HG03095 (cell line): Measurements from ENCODE around the gene CA11.
"Not testable (repeated sequence)": the region's sequence is repeated elsewhere in the genome, so short reads cannot be mapped to it uniquely, and the experiment has no call there.

ENCODE experiments used
- ATAC-seq: cut with Tn5 transposase; IDR thresholded peaks from one replicate; pipeline ENCODE4 v1.9.1; 2021; ENCODE audit warnings: moderate library complexity; ENCODE audit not compliant: unreplicated experiment

Gene CA11

GRCh38 chr19:48642862-48643261, 3.1 kb downstream of the CA11 start:
- no peak for ATAC-seq

GRCh38 chr19:48641850-48642249, 4.1 kb downstream of the CA11 start:
- ATAC-seq = no peak

DNA sequence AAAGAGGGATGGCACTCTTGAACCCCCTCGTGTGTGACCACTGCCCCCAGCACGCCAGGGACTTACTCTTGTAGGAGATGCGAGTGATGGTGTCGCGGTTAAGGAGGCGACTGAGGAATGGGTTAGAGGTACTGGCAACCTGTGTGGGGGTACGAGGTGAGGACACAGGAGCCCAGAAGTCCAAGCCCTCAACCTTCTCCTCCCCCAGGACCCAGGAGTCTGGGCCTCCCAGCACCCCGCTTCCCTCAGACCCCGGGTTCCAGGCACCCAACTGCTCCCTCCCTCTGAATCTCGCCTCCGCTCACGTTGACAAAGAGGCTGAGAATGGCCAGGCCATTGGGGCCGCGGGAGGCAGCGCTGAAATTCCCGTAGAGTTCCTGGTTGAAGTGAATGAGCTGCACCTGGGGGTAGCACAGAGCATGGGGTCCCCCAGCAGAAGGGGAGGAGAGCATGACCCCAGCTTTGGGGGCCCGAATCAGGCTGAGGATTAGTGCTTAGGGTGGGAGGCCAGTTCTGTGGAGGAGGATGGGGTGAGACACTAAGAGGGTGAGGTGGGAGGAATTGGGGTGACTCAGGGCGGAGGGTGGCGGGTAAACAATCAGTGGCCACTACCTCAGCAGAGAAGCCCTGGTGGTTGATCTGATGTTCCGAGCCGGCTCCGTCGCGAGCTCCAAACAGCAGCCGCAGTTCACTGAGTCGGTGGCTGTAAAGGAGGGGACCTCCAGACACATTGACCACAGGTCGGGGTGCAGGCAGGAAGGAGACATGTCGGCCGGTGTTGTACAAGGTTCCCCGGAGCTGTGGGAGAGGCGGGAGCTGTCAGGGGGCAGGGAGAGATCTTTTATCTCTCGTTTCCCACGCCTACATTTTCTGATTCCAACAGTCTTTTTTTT, 6.3 kb downstream of the CA11 start:
- no peak for ATAC-seq

GRCh38 chr19:48638831-48639381, 7.1 kb downstream of the CA11 start:
- ATAC-seq = no peak

DNA sequence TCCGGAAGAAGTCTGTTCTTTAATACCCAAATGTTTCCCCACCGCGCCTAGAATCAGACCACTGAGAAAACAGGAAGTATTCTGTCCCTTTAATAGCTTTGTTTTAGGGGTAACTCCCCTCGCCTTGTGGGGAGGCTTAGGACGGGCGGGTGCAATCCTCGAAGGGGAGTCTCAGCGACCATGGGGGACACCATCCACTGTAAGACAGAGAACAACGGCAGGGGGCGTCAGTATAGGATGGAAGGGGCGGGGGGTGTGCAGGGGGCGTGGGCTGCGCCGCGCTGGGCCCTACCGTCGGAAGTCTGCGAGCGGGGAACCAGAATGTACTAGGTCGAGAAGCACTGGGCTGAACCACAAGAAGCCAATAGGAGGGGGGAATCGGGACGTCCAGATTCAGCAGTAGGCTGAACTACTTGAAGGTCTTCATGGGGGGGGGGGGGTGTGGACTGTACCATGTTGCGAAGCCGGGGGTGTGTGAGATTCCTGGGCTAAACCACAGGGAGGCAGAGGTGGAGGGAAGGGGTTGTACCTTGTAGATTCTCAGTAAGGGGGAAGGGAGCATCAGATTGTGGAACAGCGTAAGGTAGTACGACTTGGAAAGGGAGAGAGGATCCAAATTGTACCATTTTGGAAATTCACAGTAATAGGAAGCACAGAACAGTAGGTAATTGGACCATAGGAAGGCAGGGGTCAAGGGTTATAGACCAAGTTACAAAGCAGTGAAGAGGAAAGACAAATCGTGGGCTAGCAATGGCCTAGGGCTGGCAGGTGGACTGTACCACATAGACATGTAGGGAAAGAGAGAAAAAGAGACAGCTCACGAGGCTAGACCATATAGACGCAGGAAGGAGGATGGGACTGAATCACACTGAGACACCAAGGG, 7.8 kb downstream of the CA11 start:
- peak; percentile 3 for ATAC-seq

DNA sequence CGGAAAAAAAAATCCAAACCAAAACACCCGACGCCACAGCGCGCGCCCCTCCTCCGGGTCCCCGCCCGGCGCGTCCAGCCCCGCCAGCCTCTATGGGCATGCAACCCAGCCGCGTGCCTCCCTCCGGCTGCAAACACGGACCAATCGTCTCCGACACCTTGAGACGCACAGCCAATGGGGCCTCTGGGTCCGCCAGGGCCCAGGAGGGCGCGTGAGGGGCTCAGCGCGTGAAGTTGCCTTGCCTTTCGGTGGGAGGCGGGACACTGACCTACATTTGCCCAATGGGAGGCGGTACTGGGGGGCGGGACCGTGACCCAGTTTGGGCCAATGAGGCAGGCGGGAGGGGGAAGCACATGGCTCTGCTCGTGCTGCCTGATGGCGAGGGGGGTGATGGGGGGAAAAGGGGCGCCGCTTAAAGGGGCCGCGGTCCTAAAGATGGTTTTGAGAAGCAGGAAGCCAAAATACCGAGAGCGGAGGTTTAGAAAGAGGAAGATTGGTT, 8.5 kb downstream of the CA11 start:
- peak; percentile 63 for ATAC-seq

- no peak for ATAC-seq
Observed at GRCh38 chr19:48636859-48637448, 9.0 kb downstream of the CA11 start, which contains the start of gene DBP. DBP (minus strand) TSS chr19:48637379; CDS start chr19:48636994, 385 bp downstream.

DNA sequence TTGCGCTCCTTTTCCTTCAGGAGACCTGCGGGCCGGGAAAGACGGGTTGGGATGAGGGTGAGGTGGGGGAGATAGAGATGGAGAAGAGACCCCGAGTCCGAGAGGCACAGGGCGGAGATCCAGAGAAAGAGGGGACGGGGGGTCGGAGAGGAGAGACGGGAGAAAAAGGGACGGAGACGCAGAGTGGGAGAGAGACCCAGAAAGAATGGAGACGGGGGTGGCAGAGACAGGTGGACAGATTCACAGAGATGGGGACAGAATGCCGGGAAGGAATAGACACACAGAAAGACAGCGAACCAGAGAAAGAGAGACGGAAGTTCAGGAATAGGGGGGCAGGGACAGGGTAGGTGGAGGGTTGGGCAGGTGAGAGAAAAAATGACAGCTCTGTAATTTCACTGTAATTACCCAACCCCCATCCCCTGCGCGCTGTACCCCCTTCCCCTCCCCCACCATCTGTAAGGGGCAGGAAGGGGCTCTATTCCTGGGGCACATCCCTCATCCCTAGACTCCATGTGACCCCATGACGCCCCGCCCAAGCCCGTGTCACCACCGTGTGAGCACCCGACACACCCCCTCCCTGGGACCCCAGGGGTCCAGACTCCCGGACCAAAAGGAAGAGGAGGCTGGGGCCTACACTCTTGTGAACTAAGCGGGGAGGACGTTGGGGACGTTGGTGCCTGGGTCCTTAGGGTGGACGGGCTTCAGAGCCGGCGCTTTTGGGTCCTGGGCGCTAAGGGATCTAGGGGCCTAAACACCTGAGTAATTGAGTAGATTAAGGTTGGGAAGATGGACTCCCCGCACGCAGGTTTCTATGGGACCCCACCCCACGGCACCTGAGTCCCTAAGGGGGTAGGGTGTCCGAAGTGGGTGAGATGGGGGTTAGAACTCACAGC, 9.8 kb downstream of the CA11 start:
- ATAC-seq = no peak

GRCh38 chr19:48635263-48635965, 10.6 kb downstream of the CA11 start:
- ATAC-seq = no peak

DNA sequence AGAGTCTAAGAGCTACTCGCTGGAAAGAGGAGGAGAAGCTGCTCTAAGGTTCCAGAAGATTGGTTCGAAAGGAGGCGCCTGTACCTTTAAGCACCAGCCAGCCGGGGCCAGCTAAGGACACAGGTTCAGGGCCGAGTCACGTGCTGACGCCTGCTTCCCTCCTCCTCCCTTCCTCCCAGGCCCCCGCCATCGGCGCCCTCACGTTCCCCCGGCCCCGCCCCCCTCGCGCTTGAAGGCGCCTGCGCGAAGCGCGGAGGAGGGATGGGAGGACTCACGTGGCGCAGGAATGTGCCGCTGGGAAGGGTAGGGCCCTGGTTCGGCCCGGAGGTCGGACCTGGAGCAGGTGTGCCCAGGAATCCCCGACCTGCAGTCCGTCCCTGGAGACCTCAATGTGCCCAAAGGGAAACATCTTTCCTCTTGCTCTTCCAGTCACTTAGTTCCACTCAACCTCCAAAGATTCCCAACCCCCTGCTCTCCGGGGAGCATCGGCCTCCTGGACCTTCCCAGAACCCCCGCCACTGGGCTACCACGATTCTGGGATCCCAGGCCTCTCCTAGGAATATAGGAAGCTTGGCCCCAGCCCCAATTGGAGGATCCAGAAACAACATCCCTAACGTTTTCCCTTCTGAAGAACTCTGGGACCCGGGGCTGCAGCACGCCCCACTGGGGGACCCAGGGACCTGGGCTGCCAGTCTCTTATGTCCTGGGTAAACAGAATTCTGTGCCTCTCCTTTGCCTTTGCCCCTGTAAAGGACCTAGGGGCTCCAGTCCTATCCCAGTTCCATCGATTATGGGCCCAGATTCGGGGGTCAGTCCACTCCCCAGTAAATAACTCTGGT, 11.3 kb downstream of the CA11 start:
- peak; percentile 24 for ATAC-seq

GRCh38 chr19:48634036-48634342, 12.0 kb downstream of the CA11 start:
- no peak for ATAC-seq

DNA sequence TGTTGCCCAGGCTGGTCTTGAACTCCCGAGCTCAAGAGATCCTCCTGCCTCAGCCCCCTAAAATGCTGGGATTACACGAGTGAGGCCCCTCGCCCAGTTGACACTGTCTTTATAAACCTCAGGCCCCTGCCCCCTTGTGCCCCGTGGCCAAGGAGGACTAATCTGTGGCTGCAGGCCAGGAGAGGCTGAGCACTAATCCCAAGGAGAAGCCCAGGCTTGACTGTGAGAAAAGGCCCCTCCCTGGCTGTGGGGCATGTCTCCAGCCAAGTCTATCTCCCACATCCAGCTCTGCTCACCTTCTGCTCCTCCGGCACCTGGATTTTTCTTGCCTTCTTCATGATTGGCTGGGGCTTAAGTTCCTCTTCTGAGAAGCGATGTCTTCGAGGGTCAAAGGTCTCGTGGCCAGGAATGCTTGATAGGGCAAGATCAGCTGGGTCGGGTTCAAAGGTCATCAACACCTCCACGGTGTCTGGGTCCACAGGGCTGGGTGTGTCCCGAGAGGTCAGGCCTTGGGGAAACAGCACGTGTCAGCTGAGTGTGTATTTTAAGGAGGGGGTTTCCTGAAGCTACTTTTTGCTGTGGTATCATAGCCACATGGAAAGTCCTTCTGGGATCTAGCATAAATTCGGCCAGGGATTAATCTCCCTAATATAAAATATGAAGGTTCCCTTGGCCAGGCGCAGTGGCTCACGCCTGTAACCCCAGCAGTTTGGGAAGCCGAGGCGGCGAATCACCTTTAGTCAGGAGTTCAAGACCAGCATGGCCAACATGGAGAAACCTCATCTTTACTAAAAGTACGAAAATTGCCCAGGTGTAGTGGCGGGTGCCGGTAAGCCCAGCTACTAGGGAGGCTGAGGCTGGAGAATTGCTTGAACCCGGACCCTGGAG, 12.6 kb downstream of the CA11 start:
- no peak for ATAC-seq

DNA sequence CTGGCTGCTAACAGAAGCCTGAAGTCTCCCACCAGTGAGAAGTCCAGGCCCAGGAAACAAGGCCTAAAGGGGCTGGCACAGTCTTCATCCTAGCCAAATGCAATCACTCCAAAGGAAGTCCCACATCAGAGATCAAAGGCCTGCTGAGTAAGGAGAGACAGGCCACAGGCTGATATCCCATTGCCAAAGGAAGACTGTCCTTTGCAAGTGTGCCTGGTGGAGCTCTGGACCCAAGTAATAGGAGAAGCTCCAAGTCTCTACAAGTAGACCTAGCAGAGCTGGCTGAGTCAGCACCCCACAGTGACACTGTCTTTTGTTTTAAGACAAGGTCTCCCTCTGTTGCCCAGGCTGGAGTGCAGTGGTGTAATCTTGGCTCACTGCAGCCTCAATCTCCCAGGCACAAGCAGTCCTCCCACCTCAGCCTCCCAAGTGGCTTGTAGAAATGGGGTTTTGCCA, 13.3 kb downstream of the CA11 start:
- ATAC-seq = no peak

DNA sequence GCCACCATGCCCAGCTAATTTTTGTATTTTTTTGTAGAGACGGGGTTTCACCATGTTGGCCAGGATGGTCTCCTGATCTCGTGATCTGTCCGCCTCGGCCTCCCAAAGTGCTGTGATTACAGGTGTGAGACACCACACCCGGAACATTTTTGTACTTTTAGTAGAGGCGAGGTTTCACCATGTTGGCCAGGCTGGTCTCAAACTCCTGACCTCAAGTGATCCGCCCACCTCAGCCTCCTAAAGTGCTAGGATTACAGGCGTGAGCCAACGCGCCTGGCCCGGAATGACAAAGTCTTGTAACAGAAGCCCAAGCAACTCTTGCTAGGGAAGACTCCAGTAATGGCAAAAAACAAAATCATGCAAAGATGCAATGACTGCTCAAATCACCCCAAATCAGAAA, 13.7 kb downstream of the CA11 start:
- not testable (repeated sequence) for ATAC-seq

GRCh38 chr19:48631225-48631624, 14.8 kb downstream of the CA11 start:
- ATAC-seq = no peak

GRCh38 chr19:48630296-48631063, 15.5 kb downstream of the CA11 start:
- no peak for ATAC-seq
